ENCODE results near the gene FHOD3.
A peak's percentile ranks its signal among the peaks of the same experiment; 100 is the strongest.
"Not testable (repeated sequence)": the region's sequence is repeated elsewhere in the genome, so short reads cannot be mapped to it uniquely, and the experiment has no call there.

Gene FHOD3

GRCh38 chr18:36688020-36688965, 390.8 kb downstream of the FHOD3 start:
- peak in 1 of 2 donors; percentile 20 for DNase-seq (ENCODE audit: low read depth in 1 of 2, low spot score in 1 of 2)

GRCh38 chr18:36692371-36692770, 394.9 kb downstream of the FHOD3 start:
- no peak for DNase-seq (ENCODE audit: low read depth in 1 of 2, low spot score in 1 of 2)

- DNase-seq (ENCODE audit: low read depth in 1 of 2, low spot score in 1 of 2), result no peak
These were observed 395.4 kb downstream of the FHOD3 start for GRCh38 chr18:36692921-36693332.

- no peak for DNase-seq (ENCODE audit: low read depth in 1 of 2, low spot score in 1 of 2)
These were observed 396.6 kb downstream of the FHOD3 start for GRCh38 chr18:36693931-36694620.

- DNase-seq (ENCODE audit: low read depth in 1 of 2, low spot score in 1 of 2), result no peak
These were observed 398.3 kb downstream of the FHOD3 start for GRCh38 chr18:36695806-36696205.

GRCh38 chr18:36697905-36698304, 400.4 kb downstream of the FHOD3 start:
- no peak for DNase-seq (ENCODE audit: low read depth in 1 of 2, low spot score in 1 of 2)

- no peak for DNase-seq (ENCODE audit: low read depth in 1 of 2, low spot score in 1 of 2)
These were observed 403.4 kb downstream of the FHOD3 start for GRCh38 chr18:36700955-36701354.

GRCh38 chr18:36702401-36703013, 405.0 kb downstream of the FHOD3 start:
- no peak for DNase-seq (ENCODE audit: low read depth in 1 of 2, low spot score in 1 of 2)

- DNase-seq (ENCODE audit: low read depth in 1 of 2, low spot score in 1 of 2), result no peak
These were observed 406.6 kb downstream of the FHOD3 start for GRCh38 chr18:36704156-36704555.

GRCh38 chr18:36706134-36706881, 408.8 kb downstream of the FHOD3 start:
- no peak for DNase-seq (ENCODE audit: low read depth in 1 of 2, low spot score in 1 of 2)

- DNase-seq (ENCODE audit: low read depth in 1 of 2, low spot score in 1 of 2), result no peak
These were observed 410.9 kb downstream of the FHOD3 start for GRCh38 chr18:36708366-36708765.

GRCh38 chr18:36709315-36709714, 411.8 kb downstream of the FHOD3 start:
- no peak for DNase-seq (ENCODE audit: low read depth in 1 of 2, low spot score in 1 of 2)

- DNase-seq (ENCODE audit: low read depth in 1 of 2, low spot score in 1 of 2), result no peak
These were observed 413.7 kb downstream of the FHOD3 start for GRCh38 chr18:36711014-36711725.

- DNase-seq (ENCODE audit: low read depth in 1 of 2, low spot score in 1 of 2), result no peak
These were observed 414.4 kb downstream of the FHOD3 start for GRCh38 chr18:36711813-36712444.

- no peak for DNase-seq (ENCODE audit: low read depth in 1 of 2, low spot score in 1 of 2)
These were observed 417.0 kb downstream of the FHOD3 start for GRCh38 chr18:36714476-36714875.

GRCh38 chr18:36717422-36718110, 420.1 kb downstream of the FHOD3 start:
- no peak for DNase-seq (ENCODE audit: low read depth in 1 of 2, low spot score in 1 of 2)

GRCh38 chr18:36718705-36719328, 421.3 kb downstream of the FHOD3 start:
- DNase-seq (ENCODE audit: low read depth in 1 of 2, low spot score in 1 of 2), result no peak

- DNase-seq (ENCODE audit: low read depth in 1 of 2, low spot score in 1 of 2), result no peak
These were observed 422.1 kb downstream of the FHOD3 start for GRCh38 chr18:36719630-36720029.

- DNase-seq (ENCODE audit: low read depth in 1 of 2, low spot score in 1 of 2), result not testable (repeated sequence)
These were observed 423.8 kb downstream of the FHOD3 start for GRCh38 chr18:36721351-36721750.

All from activated CD4-positive, alpha-beta T cell treated with anti-CD3 and anti-CD28 coated beads, Interleukin-2, amount 50 U/mL, for 24 hours (primary cell).